SK-N-SH treated with all-trans-retinoic acid at 6 μM for 48 hours (cell line): ENCODE measurements around the gene MOK.

Experiments used
- CREB5 ChIP-seq: fragments of 250-450 bp; sonication (Bioruptor Pico); IDR thresholded peaks from 2 replicates; pipeline ENCODE4 v1.5.1; 2020; ENCODE audit warnings: low read depth, mild to moderate bottlenecking, moderate library complexity
- CSRNP3 ChIP-seq: fragments of 250-450 bp; sonication (Bioruptor Pico); IDR thresholded peaks from 2 replicates; pipeline ENCODE4 v1.5.1; 2021; ENCODE audit warnings: mild to moderate bottlenecking, moderate library complexity
- PATZ1 ChIP-seq: fragments of 250-450 bp; sonication (Bioruptor Pico); IDR thresholded peaks from 2 replicates; pipeline ENCODE4 v1.8.0; 2020; ENCODE audit warnings: mild to moderate bottlenecking, moderate library complexity, borderline replicate concordance
- PPARA ChIP-seq: fragments of 250-450 bp; sonication (Bioruptor Pico); IDR thresholded peaks from 2 replicates; pipeline ENCODE4 v1.5.0; 2020; ENCODE audit warnings: mild to moderate bottlenecking, borderline replicate concordance
- SNAI2 ChIP-seq: fragments of 250-450 bp; sonication (Bioruptor Pico); IDR thresholded peaks from 2 replicates; pipeline ENCODE4 v1.5.0; 2020; ENCODE audit warnings: mild to moderate bottlenecking, moderate library complexity
- ZFP3 ChIP-seq: fragments of 250-450 bp; sonication (Bioruptor Pico); IDR thresholded peaks from 2 replicates; pipeline ENCODE4 v1.5.0; 2020; ENCODE audit warnings: mild to moderate bottlenecking, moderate library complexity
- ZFP30 ChIP-seq: fragments of 450-650 bp; formaldehyde crosslinking; IDR thresholded peaks from 2 replicates; pipeline ENCODE4 v1.5.0; 2022; ENCODE audit warnings: mild to moderate bottlenecking, moderate library complexity

- TF ChIP-seq CSRNP3 (no peak), CREB5 (CRISPR knock-in tag) (no peak), ZFP3 (CRISPR knock-in tag) (no peak), SNAI2 (no peak), ZFP30 (no peak), PATZ1 (CRISPR knock-in tag) (no peak), PPARA (CRISPR knock-in tag) (no peak)
These were observed 71.9 kb downstream of the MOK start for GRCh38 chr14:102233081-102233480.
